Kasumi-1 (cell line): ENCODE measurements around the gene CHMP1B.

Experiments used
- DNase-seq, 2 experiments: peaks; one replicate each; lab custom pipeline; 2025; lab: John Stamatoyannopoulos, UW

CHMP1B gene

DNA sequence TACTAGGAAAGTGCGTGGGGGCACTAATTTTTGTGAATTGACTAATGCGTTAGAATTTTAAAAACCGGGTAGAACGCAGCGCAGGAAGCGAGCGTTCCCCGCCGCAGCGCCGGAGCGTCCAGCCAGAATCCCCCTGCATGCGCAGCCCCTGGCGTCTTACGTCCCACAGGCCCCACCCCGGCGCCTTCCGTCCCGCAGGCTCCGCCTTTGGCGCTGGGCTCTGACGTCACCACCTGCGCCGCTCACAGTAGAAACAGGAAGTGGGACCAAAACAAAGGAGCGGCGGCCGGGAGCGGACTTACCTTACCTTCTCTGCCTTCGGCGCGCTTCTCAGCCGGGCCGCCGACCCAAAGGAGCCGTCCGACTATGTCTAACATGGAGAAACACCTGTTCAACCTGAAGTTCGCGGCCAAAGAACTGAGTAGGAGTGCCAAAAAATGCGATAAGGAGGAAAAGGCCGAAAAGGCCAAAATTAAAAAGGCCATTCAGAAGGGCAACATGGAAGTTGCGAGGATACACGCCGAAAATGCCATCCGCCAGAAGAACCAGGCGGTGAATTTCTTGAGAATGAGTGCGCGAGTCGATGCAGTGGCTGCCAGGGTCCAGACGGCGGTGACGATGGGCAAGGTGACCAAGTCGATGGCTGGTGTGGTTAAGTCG is at the start of gene CHMP1B:
Gene CHMP1B (plus strand): TSS at position 268 of the 660 bp plus-strand sequence. CDS start 99 bp downstream, at position 367.
- DNase-seq: peak; percentile 94 to 95

DNA sequence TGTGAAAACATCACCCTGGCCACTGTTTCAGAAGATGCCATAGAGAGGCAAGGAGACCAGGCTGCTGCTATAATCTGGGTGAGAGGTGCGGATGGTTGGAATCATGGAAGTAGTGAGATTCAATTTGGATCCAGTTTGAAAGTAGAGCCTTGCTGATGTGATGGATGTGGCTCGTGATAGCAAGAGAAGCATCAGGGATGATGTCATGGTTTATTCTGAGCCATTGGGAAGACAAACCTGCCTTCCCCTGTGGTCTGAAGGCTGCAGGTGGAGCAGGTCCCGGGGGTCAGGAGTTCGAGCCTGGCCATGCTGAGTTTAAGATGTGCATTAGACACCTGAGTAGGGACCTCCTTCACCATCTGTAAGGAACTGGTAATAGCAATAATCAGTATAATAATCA is 49.6 kb upstream of the CHMP1B start:
- DNase-seq: no peak

GRCh38 chr18:11802158-11802557 is 49.1 kb upstream of the CHMP1B start:
- no peak for DNase-seq

DNA sequence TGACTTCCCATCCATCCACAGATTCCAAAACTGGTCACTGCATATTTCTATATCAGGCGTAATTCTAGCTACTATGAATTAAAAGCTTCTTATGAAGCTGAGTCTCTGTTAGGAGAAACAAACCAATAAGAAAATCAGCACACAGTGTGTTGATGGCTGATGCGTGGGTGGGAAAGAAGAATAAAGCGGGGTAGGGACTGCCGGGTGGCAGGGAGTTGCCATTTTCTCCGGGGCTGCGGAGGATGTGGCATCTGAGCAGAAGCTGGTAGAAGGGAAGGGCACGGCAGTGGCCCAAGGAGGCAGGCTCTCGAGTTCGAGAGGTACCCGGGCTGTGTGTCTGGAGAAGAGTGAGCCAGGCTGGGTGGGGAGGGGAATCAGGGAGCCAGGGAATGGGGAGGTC is 48.6 kb upstream of the CHMP1B start:
- no peak for DNase-seq

GRCh38 chr18:11807233-11807632 is 44.0 kb upstream of the CHMP1B start:
- no peak for DNase-seq

GRCh38 chr18:11808001-11808855 is 43.0 kb upstream of the CHMP1B start:
- DNase-seq: no peak

DNA sequence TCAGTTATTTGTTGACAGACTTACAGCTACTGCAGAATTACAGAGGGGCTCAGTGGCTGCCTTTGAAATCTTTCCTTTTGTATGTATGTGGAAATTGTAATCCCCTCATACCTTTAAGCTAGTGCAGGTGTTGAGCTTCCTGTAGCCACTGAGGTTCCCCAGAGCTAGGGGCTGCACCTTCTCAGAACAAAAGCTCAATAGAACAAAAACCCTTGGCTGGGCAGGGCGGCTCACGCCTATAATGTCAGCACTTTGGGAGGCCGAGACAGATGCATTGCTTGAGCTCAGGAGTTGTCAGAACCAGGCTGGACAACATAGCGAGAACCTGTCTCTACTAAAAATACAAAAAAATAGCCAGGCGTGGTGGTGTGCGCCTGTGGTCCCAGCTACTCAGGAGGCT is 41.3 kb upstream of the CHMP1B start:
- no peak for DNase-seq

DNA sequence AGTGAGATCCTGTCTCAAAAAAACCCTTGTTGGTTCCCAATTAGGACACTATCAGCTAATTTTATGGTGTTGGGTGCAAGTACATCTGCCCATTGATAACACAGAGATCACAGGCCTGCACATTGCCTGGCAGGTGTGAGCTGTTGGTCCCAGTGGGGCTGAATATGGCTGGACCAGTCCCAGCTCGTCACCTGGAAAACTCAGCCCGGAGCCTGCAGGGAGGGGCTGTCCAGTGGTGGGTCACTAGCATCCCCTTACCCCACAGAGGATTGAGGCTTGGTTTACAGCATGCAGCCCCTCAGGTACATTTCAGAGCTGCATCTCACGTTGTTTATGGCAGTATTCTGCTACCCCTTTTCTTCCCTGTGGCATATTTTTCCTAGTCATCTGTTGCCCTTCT is 40.8 kb upstream of the CHMP1B start:
- no peak for DNase-seq

- DNase-seq: no peak
Measured at GRCh38 chr18:11811009-11811408, 40.2 kb upstream of the CHMP1B start.

- DNase-seq: no peak
Measured at GRCh38 chr18:11817229-11817628, 34.0 kb upstream of the CHMP1B start.

DNA sequence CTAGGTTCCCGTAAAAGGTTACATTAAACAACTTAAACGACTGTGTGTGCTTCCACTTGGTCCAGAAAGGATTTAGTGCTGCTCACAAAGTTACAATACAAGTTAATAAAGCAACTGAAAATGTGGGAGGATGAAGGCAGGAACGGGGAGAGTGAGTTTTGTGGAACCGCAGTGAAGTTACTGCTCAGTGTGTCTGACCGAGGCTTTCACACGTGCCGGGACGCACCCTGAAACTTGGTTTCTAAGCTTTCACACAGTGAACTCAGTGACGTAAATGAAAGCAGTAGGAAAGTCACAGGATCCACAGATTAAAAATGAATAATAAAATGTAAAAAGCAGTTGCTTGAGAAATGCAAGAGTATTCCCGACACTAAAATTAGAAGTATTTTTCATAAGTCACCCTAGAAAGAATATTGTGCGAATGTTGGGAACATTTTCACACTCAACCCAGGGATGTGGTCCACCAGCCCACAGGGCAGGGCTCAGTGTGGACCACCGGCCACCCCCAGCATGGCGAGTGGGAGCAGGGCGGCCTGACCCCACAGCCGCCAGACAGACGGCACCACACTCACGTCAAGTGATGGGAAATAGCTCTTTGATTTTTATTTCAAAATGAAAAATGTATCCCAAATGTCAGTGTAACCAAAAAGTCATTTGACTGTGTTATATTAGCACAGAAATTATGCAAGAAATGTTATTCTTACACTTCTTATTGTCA is 32.6 kb upstream of the CHMP1B start:
- no peak for DNase-seq

GRCh38 chr18:11819938-11820337 is 31.3 kb upstream of the CHMP1B start:
- DNase-seq: no peak

- no peak for DNase-seq
Measured at GRCh38 chr18:11820697-11821096, 30.5 kb upstream of the CHMP1B start.

- DNase-seq: no peak
Measured at GRCh38 chr18:11821208-11821607, 30.0 kb upstream of the CHMP1B start.

DNA sequence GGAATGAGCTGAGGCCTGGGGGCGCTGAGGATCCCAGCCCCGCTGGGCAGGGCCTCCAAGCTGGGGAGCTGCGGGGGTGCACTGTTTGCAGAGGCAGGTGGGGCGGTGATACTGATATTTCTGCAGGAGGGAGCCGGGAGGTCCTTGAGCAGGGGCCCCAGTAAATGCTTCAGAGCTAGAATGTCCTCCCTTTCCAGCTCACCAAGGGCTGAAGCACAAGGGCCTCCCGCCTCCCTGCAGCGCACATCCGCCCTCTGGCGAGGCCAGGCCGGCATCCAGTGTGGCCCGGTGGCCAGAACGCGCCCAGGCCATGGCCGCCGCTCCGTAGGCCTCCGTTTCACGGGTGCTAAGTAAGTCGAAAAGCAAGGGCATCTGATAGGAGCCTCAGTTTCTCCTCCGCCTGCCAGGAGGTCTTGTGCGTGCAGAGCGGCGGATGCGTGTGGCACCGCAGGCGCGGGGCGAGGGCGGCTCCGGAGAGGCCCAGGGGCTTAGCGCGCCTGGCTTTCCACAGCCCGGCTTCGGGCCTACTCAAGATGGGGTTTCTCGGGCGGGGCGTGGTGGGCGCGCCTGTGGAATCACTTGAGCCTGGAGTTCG is 29.5 kb upstream of the CHMP1B start:
- DNase-seq: no peak

DNA sequence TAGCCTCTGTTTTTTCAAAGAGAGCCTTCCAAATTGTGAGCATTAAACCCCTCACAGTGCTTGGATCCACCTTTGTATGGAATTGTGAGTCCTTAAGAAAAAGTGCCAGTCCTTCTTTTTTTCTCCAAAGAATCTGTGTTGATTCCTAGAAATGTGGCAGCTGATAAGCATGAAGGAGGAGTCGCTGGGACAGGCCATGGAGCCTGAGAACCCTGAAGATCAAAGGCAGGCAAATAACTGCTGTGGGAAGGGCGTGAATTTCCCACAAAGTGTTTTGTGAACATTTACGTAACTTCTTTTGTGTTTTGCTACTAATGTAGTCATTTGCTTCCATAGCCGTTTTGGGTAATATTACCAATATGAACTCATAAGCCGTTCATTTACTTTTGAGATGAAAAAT is 27.7 kb upstream of the CHMP1B start:
- no peak for DNase-seq

GRCh38 chr18:11826836-11827235 is 24.4 kb upstream of the CHMP1B start:
- DNase-seq: no peak

DNA sequence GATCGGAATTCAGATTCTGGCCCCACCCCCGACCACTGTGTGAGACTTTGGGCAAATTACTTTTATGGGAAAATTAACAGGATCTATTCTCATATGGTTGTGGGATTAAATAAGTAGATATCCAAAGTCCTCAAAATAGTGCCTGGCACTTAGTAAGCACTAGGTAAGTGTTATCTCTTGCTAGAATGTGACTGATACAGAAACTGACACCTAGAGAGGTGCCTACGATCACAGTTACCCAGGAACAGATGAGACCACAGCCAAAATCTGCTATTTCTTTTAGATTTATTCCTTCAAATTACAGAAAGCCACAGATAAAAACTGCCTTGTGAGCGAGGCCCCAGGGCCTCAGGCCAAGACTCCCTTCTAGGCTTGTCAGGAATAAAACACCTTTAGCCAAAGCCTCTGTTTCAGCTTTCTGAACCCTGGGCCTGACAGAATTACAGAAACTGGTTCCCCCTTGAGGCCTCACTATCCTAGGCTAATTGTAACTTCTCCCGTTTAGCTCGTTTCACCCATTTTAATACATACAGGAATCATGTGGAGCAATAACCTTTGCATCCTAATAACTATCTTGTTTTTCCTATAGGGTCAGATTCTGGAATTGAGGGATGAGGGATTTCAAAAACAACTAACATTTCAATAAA is 22.3 kb upstream of the CHMP1B start:
- no peak for DNase-seq

DNA sequence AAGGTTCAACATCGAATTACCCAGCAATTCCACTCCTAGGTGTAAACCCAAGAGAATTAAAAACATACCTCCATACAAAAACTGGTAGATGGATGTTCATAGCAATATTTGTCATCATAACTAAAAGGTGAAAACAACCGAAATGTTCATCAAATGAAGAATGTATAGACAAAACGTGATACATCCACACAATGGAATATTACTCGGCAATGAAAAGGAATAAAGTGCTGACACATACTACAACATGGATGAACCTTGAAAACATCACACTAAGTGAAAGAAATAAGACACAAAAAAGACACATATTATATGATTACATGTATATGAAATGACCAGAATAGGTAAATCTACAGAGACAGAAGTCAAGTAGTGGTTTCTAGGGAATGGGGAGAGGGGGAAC is 20.6 kb upstream of the CHMP1B start:
- no peak for DNase-seq

GRCh38 chr18:11831921-11832320 is 19.3 kb upstream of the CHMP1B start:
- DNase-seq: no peak

DNA sequence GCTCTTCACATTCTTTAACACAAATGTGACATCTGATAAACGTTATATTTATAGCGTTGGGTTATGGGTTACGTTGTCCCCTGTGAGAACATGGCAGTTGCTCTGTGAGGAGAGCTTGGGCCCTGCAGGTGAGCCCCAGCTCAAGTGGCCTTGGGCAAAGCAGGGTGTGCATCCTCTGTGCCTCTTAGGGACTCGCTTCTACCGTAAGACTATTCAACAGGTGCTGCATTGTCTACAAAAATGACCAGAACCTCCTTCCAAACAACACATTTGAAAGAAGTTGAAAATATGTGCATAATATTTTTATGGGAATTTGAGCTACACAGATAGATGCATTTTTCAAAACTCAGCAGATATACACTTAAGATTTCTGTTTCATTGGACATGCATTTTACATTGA is 16.4 kb upstream of the CHMP1B start:
- DNase-seq: no peak

- no peak for DNase-seq
Measured at GRCh38 chr18:11839556-11839955, 11.7 kb upstream of the CHMP1B start.
